H9 (cell line): ENCODE results near the gene SEMA5A. TPM values are rescaled to one million over a fixed set of nuclear protein-coding genes. Genes with fewer than 3 reads are reported as not detected.

Experiments
- DNase-seq: peaks from one replicate; pipeline ENCODE4 v3.0.0-alpha.2; 2017
- H2AFZ ChIP-seq: one replicate; pipeline ENCODE4 v1.6.1; 2013; ENCODE audit warnings: mild to moderate bottlenecking, low read length, control low read depth, moderate library complexity
- H2AK5ac ChIP-seq: 2 replicates; pipeline ENCODE4 v1.6.1; 2013; ENCODE audit warnings: low read length, control low read depth, mixed read lengths; ENCODE audit not compliant: insufficient read length
- H2BK120ac ChIP-seq: one replicate; pipeline ENCODE4 v1.6.1; 2013; ENCODE audit warnings: low read depth, mild to moderate bottlenecking, low read length, control low read depth, inconsistent platforms; ENCODE audit not compliant: poor library complexity, severe bottlenecking
- H2BK12ac ChIP-seq: 2 replicates; pipeline ENCODE4 v1.6.1; 2013; ENCODE audit warnings: low read length, control low read depth, mixed read lengths, low read depth; ENCODE audit not compliant: insufficient read length
- H2BK15ac ChIP-seq: 2 replicates; pipeline ENCODE4 v1.6.1; 2013; ENCODE audit warnings: low read depth, low read length, control low read depth
- H2BK20ac ChIP-seq: one replicate; pipeline ENCODE4 v1.6.1; 2013; ENCODE audit warnings: low read depth, mild to moderate bottlenecking, low read length, control low read depth, inconsistent platforms; ENCODE audit not compliant: poor library complexity, severe bottlenecking
- H2BK5ac ChIP-seq: 2 replicates; pipeline ENCODE4 v1.6.1; 2013; ENCODE audit warnings: low read length, control low read depth, mixed read lengths; ENCODE audit not compliant: insufficient read length
- H3K14ac ChIP-seq: 2 replicates; pipeline ENCODE4 v1.6.1; 2013; ENCODE audit warnings: low read length, control low read depth; ENCODE audit not compliant: insufficient read depth
- H3K18ac ChIP-seq: 2 replicates; pipeline ENCODE4 v1.6.1; 2013; ENCODE audit warnings: low read depth, mild to moderate bottlenecking, mixed read lengths, low read length, control low read depth; ENCODE audit not compliant: insufficient read length
- H3K23ac ChIP-seq: 2 replicates; pipeline ENCODE4 v1.6.1; 2013; ENCODE audit warnings: low read length, control low read depth, mixed read lengths, low read depth; ENCODE audit not compliant: insufficient read length
- H3K23me2 ChIP-seq: 2 replicates; pipeline ENCODE4 v1.6.1; 2013; ENCODE audit warnings: low read depth, mild to moderate bottlenecking, mixed read lengths, low read length, control low read depth; ENCODE audit not compliant: insufficient read length, poor library complexity, severe bottlenecking
- H3K27ac ChIP-seq: 2 replicates; pipeline ENCODE4 v1.5.1; 2013; ENCODE audit warnings: low read length, control low read depth, mixed read lengths, low read depth; ENCODE audit not compliant: insufficient read length
- H3K27me3 ChIP-seq: 2 replicates; pipeline ENCODE4 v1.6.1; 2013; ENCODE audit warnings: low read length, control low read depth, inconsistent platforms; ENCODE audit not compliant: insufficient read depth
- H3K4ac ChIP-seq: 2 replicates; pipeline ENCODE4 v1.6.1; 2013; ENCODE audit warnings: low read depth, mild to moderate bottlenecking, control low read depth, inconsistent platforms, low read length, moderate library complexity
- H3K4me1 ChIP-seq: 2 replicates; pipeline ENCODE4 v1.6.1; 2013; ENCODE audit warnings: low read length, control low read depth, inconsistent platforms; ENCODE audit not compliant: insufficient read depth
- H3K4me2 ChIP-seq: 2 replicates; pipeline ENCODE4 v1.6.1; 2013; ENCODE audit warnings: low read length, control low read depth, mixed read lengths; ENCODE audit not compliant: insufficient read length, insufficient read depth
- H3K56ac ChIP-seq: 2 replicates; pipeline ENCODE4 v1.6.1; 2013; ENCODE audit warnings: low read depth, mild to moderate bottlenecking, mixed read lengths, low read length, control low read depth; ENCODE audit not compliant: insufficient read length
- H3K79me1 ChIP-seq: 2 replicates; pipeline ENCODE4 v1.6.1; 2013; ENCODE audit warnings: low read depth, mild to moderate bottlenecking, moderate library complexity, low read length, control low read depth, inconsistent platforms; ENCODE audit not compliant: insufficient read depth, poor library complexity, severe bottlenecking
- H3K79me2 ChIP-seq: 2 replicates; pipeline ENCODE4 v1.6.1; 2013; ENCODE audit warnings: low read length, control low read depth, inconsistent platforms; ENCODE audit not compliant: insufficient read depth
- H3K9ac ChIP-seq: 2 replicates; pipeline ENCODE4 v1.6.1; 2013; ENCODE audit warnings: low read length, control low read depth, mixed read lengths; ENCODE audit not compliant: insufficient read length; ENCODE audit errors: extremely low read depth
- H3K9me3 ChIP-seq: one replicate; pipeline ENCODE4 v1.6.1; 2013; ENCODE audit warnings: low read depth, low read length, inconsistent platforms; ENCODE audit not compliant: control insufficient read depth
- H3T11ph ChIP-seq: one replicate; pipeline ENCODE4 v1.6.1; 2013; ENCODE audit warnings: mild to moderate bottlenecking, low read length, control low read depth, inconsistent platforms
- H4K20me1 ChIP-seq: one replicate; pipeline ENCODE4 v1.6.1; 2013; ENCODE audit not compliant: control insufficient read depth, insufficient read length, insufficient read depth
- H4K5ac ChIP-seq: 2 replicates; pipeline ENCODE4 v1.6.1; 2013; ENCODE audit warnings: low read depth, mild to moderate bottlenecking, mixed read lengths, low read length, control low read depth; ENCODE audit not compliant: insufficient read length
- H4K8ac ChIP-seq: replicated peaks from 2 replicates; pipeline ENCODE4 v1.6.1; 2013; ENCODE audit warnings: low read length, control low read depth, mixed read lengths, low read depth; ENCODE audit not compliant: insufficient read length
- H4K91ac ChIP-seq: 2 replicates; pipeline ENCODE4 v1.6.1; 2013; ENCODE audit warnings: low read depth, mild to moderate bottlenecking, moderate library complexity, mixed read lengths, low read length, control low read depth; ENCODE audit not compliant: insufficient read length
- H3K27ac Mint-ChIP-seq, 3 experiments: 2 replicates in 2 of 3; 3 replicates in 1 of 3; pipeline ENCODE4 v1.8.0; 2020 to 2021; ENCODE audit warnings: mixed read lengths in 3 of 3, mild to moderate bottlenecking in 1 of 3, moderate library complexity in 1 of 3
- H3K27me3 Mint-ChIP-seq: 2 replicates; pipeline ENCODE4 v1.8.0; 2021; ENCODE audit warnings: low read depth, mild to moderate bottlenecking, moderate library complexity, mixed read lengths
- H3K36me3 Mint-ChIP-seq, 3 experiments: 2 replicates in 2 of 3; 3 replicates in 1 of 3; pipeline ENCODE4 v1.8.0; 2020 to 2021; ENCODE audit warnings: low read depth in 3 of 3, mixed read lengths in 3 of 3; ENCODE audit not compliant: insufficient read depth in 1 of 3
- H3K4me1 Mint-ChIP-seq, 2 experiments: 2 replicates each; pipeline ENCODE4 v1.8.0; 2020; ENCODE audit warnings: mixed read lengths in 2 of 2
- H3K4me3 Mint-ChIP-seq, 2 experiments: 2 replicates in 1 of 2; 3 replicates in 1 of 2; pipeline ENCODE4 v1.8.0; 2020 to 2021; ENCODE audit warnings: mild to moderate bottlenecking in 2 of 2, mixed read lengths in 2 of 2, moderate library complexity in 1 of 2
- H3K9me3 Mint-ChIP-seq, 2 experiments: 2 replicates in 1 of 2; 3 replicates in 1 of 2; pipeline ENCODE4 v1.8.0; 2020; ENCODE audit warnings: mild to moderate bottlenecking in 2 of 2, mixed read lengths in 2 of 2, moderate library complexity in 1 of 2
- CTCF ChIP-seq: fragments of 200-600 bp; sonication (generic); conservative IDR thresholded peaks from 3 replicates; pipeline ENCODE4 v1.8.0; 2021; ENCODE audit warnings: antibody characterized with exemption, mild to moderate bottlenecking
- WGBS: extraction: QIAGEN DNeasy Blood & Tissue Kit; methylation state at CpG from one replicate; pipeline ENCODE4 v1.1.7; 2013; ENCODE audit warnings: missing lambda C conversion rate, low lambda C conversion rate, mixed read lengths; ENCODE audit not compliant: insufficient read length; ENCODE audit errors: extremely low coverage; 5-methylcytosine and 5-hydroxymethylcytosine counted together
- total RNA-seq: library from RNA; stranded (reverse); gene quantifications from 2 replicates; pipeline ENCODE4 v1.2.1, GENCODE V29; 2021

The SEMA5A gene
- total RNA-seq, 1 experiment from 2014 or later, result 4.3 TPM

- no peak overlapping the region for H3K9ac ChIP-seq
- no peak overlapping the region for H4K8ac ChIP-seq
- Mint-ChIP-seq H3K27me3 (no peaks in the 10 kb centered on the region), H3K4me3 (no peak overlapping the region), H3K36me3 (no peaks in the 10 kb centered on the region; a peak in 4 of 7 replicates), H3K9me3 (no peaks in the 10 kb centered on the region), H3K27ac (no peak overlapping the region), H3K4me1 (no peaks in the 10 kb centered on the region)
- H2BK120ac ChIP-seq, result no peak overlapping the region
- no peak overlapping the region for H3K56ac ChIP-seq
- H2BK12ac ChIP-seq, result no peak overlapping the region
- no peak overlapping the region for H4K91ac ChIP-seq
- no CpG with 5 or more reads among the region's 3 CpGs for WGBS
- no peaks in the 10 kb centered on the region for H3K4me1 ChIP-seq
- H2BK20ac ChIP-seq, result no peak overlapping the region
- no peak overlapping the region for H3T11ph ChIP-seq
- no peak overlapping the region for H3K27ac ChIP-seq
- no peak overlapping the region for H3K18ac ChIP-seq
- H3K4me2 ChIP-seq, result no peak overlapping the region
- no peak for DNase-seq
- H3K9me3 ChIP-seq, result no peaks in the 10 kb centered on the region
- no peak overlapping the region for H2AFZ ChIP-seq
- H2BK5ac ChIP-seq, result no peak overlapping the region
- no peaks in the 10 kb centered on the region for H4K20me1 ChIP-seq
- no peak overlapping the region for H3K4ac ChIP-seq
- no peak overlapping the region for H3K23ac ChIP-seq
- no peak overlapping the region for H2AK5ac ChIP-seq
- H3K27me3 ChIP-seq, result no peaks in the 10 kb centered on the region
- H3K79me1 ChIP-seq, result no peaks in the 10 kb centered on the region
- H2BK15ac ChIP-seq, result no peak overlapping the region
- no peaks in the 10 kb centered on the region for H3K79me2 ChIP-seq
- H4K5ac ChIP-seq, result no peak overlapping the region
- H3K14ac ChIP-seq, result no peak overlapping the region
- TF ChIP-seq CTCF, result no peak
- H3K23me2 ChIP-seq, result no peaks in the 10 kb centered on the region
Measured at GRCh38 chr5:9063615-9064245, 482.1 kb downstream of the SEMA5A start.
